Neural cell (in vitro differentiated cells): ENCODE data around the gene FLRT2. TPM values are rescaled to one million over a fixed set of nuclear protein-coding genes. Genes with fewer than 3 reads are reported as not detected.

Experiments
- H2AFZ ChIP-seq: fragments of 200-600, 300-800 bp; sonication (generic), shearing (Covaris generic); 2 replicates; pipeline ENCODE4 v1.6.0; 2014; ENCODE audit warnings: low read depth, mild to moderate bottlenecking, antibody characterized with exemption, low read length, moderate library complexity
- H3F3A ChIP-seq: fragments of 200-600 bp; shearing (Covaris generic); 2 replicates; pipeline ENCODE4 v1.6.1; 2016; ENCODE audit warnings: mild to moderate bottlenecking, moderate library complexity, mixed read lengths, antibody characterized with exemption, low read length; ENCODE audit not compliant: insufficient read depth, poor library complexity, severe bottlenecking
- H3K27ac ChIP-seq: fragments of 200-600, 300-800 bp; sonication (generic), shearing (Covaris generic); 2 replicates; pipeline ENCODE4 v1.5.1; 2014; ENCODE audit warnings: mild to moderate bottlenecking, low read length, moderate library complexity
- H3K27me3 ChIP-seq: fragments of 300-800, 200-600 bp; sonication (generic), shearing (Covaris generic); 2 replicates; pipeline ENCODE4 v1.6.0; 2014; ENCODE audit warnings: mild to moderate bottlenecking, low read depth, low read length, moderate library complexity; ENCODE audit not compliant: insufficient read depth
- H3K36me3 ChIP-seq: fragments of 300-800, 200-600 bp; sonication (generic), shearing (Covaris generic); 2 replicates; pipeline ENCODE4 v1.5.1; 2014; ENCODE audit warnings: mild to moderate bottlenecking, antibody characterized with exemption, low read length, moderate library complexity; ENCODE audit not compliant: insufficient read depth
- H3K4me2 ChIP-seq: fragments of 300-800, 200-600 bp; sonication (generic), shearing (Covaris generic); 2 replicates; pipeline ENCODE4 v1.6.0; 2014; ENCODE audit warnings: mild to moderate bottlenecking, low read length
- H3K4me3 ChIP-seq: fragments of 300-800, 200-600 bp; sonication (generic), shearing (Covaris generic); 2 replicates; pipeline ENCODE4 v1.5.1; 2014; ENCODE audit warnings: mild to moderate bottlenecking, low read length, moderate library complexity
- H3K79me2 ChIP-seq: fragments of 200-600 bp; shearing (Covaris generic); replicated peaks from 2 replicates; pipeline ENCODE4 v1.6.0; 2014; ENCODE audit warnings: mild to moderate bottlenecking, low read length, moderate library complexity; ENCODE audit not compliant: insufficient read depth
- H3K9ac ChIP-seq: fragments of 300-800, 200-600 bp; sonication (generic), shearing (Covaris generic); 2 replicates; pipeline ENCODE4 v1.6.1; 2016; ENCODE audit warnings: mild to moderate bottlenecking, low read length, mixed read lengths
- H3K9me2 ChIP-seq: fragments of 200-600 bp; shearing (Covaris generic); 2 replicates; pipeline ENCODE4 v1.6.1; 2016; ENCODE audit warnings: mild to moderate bottlenecking, low read length, mixed read lengths; ENCODE audit not compliant: insufficient read depth
- H3K9me3 ChIP-seq: fragments of 200-600, 300-800 bp; sonication (generic), shearing (Covaris generic); 2 replicates; pipeline ENCODE4 v1.6.1; 2016; ENCODE audit warnings: mild to moderate bottlenecking, mixed run types, low read length, moderate library complexity, mixed read lengths
- H4K20me1 ChIP-seq: fragments of 200-600 bp; shearing (Covaris generic); 2 replicates; pipeline ENCODE4 v1.6.1; 2016; ENCODE audit warnings: mild to moderate bottlenecking, mixed run types; ENCODE audit not compliant: insufficient read depth
- EP300 ChIP-seq: fragments of 450-650 bp; conservative IDR thresholded peaks from 2 replicates; pipeline ENCODE4 v1.6.1; 2014; ENCODE audit warnings: antibody characterized with exemption, mild to moderate bottlenecking, moderate library complexity; ENCODE audit not compliant: poor library complexity, severe bottlenecking
- EZH2 ChIP-seq: fragments of 200-600, 300-800 bp; shearing (Covaris generic), sonication (generic); IDR thresholded peaks from 2 replicates; pipeline ENCODE4 v1.6.1; 2014; ENCODE audit warnings: antibody characterized with exemption, low read length, borderline replicate concordance, mild to moderate bottlenecking; ENCODE audit not compliant: insufficient read depth, poor library complexity, severe bottlenecking
- MXI1 ChIP-seq: fragments of 450-650 bp; conservative IDR thresholded peaks from 2 replicates; pipeline ENCODE4 v1.6.1; 2014; ENCODE audit warnings: antibody characterized with exemption, mild to moderate bottlenecking; ENCODE audit not compliant: poor library complexity, severe bottlenecking
- POLR2AphosphoS5 ChIP-seq: IDR thresholded peaks from 2 replicates; pipeline ENCODE4 v1.6.1; 2012
- RAD21 ChIP-seq: fragments of 450-650 bp; conservative IDR thresholded peaks from 2 replicates; pipeline ENCODE4 v1.6.1; 2014; ENCODE audit warnings: antibody characterized with exemption, mild to moderate bottlenecking, moderate library complexity
- REST ChIP-seq: IDR thresholded peaks from 2 replicates; pipeline ENCODE4 v1.6.1; 2012; ENCODE audit warnings: borderline replicate concordance
- SMC3 ChIP-seq: fragments of 450-650 bp; conservative IDR thresholded peaks from 2 replicates; pipeline ENCODE4 v1.6.1; 2014; ENCODE audit warnings: antibody characterized with exemption, mild to moderate bottlenecking, moderate library complexity; ENCODE audit not compliant: poor library complexity
- TAF1 ChIP-seq: IDR thresholded peaks from 2 replicates; pipeline ENCODE4 v1.6.1; 2012; ENCODE audit warnings: low read depth
- polyA plus RNA-seq: library from polyadenylated mRNA; depleted of rRNA; stranded (reverse); fragments of >200 nt; gene quantifications from 2 replicates; pipeline ENCODE4 v1.2.3, GENCODE V29; 2014
- TF ChIP-seq, protein P1 (sequence below): fragments of 450-650 bp; IDR thresholded peaks from 2 replicates; pipeline ENCODE4 v1.5.1; 2014; ENCODE audit warnings: antibody characterized with exemption, mild to moderate bottlenecking, moderate library complexity; ENCODE audit not compliant: poor library complexity, severe bottlenecking

The FLRT2 gene
- polyA plus RNA-seq, 1 donor from 2014 or later = 5.1 TPM

DNA sequence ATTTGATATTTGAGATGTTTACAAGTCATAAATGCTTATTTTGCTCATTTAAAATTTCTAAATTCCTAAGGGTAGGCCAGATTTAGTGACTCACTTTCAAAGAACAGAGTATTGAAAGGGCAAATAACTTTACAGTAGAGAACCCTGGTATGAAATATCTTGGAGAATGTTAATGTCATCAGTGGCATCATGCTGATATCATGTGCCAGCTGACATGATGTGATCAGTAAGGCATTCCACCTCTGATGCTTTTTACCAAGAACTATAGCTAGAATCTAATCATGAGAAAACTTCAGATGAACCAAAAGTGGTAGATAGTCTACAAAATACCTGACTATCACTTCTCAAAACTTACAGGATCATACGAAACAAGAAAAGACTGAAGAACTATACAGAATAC lies 2.9 kb upstream of the FLRT2 start:
- TF ChIP-seq EP300 = no peak
- TF ChIP-seq REST = no peak
- TF ChIP-seq TAF1 = no peak
- TF ChIP-seq, protein P1, sequence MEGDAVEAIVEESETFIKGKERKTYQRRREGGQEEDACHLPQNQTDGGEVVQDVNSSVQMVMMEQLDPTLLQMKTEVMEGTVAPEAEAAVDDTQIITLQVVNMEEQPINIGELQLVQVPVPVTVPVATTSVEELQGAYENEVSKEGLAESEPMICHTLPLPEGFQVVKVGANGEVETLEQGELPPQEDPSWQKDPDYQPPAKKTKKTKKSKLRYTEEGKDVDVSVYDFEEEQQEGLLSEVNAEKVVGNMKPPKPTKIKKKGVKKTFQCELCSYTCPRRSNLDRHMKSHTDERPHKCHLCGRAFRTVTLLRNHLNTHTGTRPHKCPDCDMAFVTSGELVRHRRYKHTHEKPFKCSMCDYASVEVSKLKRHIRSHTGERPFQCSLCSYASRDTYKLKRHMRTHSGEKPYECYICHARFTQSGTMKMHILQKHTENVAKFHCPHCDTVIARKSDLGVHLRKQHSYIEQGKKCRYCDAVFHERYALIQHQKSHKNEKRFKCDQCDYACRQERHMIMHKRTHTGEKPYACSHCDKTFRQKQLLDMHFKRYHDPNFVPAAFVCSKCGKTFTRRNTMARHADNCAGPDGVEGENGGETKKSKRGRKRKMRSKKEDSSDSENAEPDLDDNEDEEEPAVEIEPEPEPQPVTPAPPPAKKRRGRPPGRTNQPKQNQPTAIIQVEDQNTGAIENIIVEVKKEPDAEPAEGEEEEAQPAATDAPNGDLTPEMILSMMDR = no peak
- no peak for TF ChIP-seq EZH2
- no peak for TF ChIP-seq POLR2AphosphoS5
- TF ChIP-seq SMC3 = no peak
- no peak for TF ChIP-seq MXI1
- TF ChIP-seq RAD21 = no peak

GRCh38 chr14:85527445-85528035 lies 2.4 kb upstream of the FLRT2 start:
- Histone ChIP-seq H3K4me3 (peak overlapping the region; percentile 85), H3K27me3 (peaks cover 33% of the 10 kb centered on the region), H3K9ac (no peak overlapping the region), H3K4me2 (no peak overlapping the region), H3K79me2 (no peaks in the 10 kb centered on the region), H3K9me2 (no peaks in the 10 kb centered on the region), H3K36me3 (no peaks in the 10 kb centered on the region), H2AFZ (no peak overlapping the region), H4K20me1 (no peaks in the 10 kb centered on the region), H3F3A (peaks cover 6% of the 10 kb centered on the region), H3K9me3 (no peaks in the 10 kb centered on the region), H3K27ac (no peak overlapping the region)
- TF ChIP-seq, protein P1 = no peak
- no peak for TF ChIP-seq POLR2AphosphoS5
- TF ChIP-seq SMC3 = no peak
- no peak for TF ChIP-seq MXI1
- no peak for TF ChIP-seq EZH2
- no peak for TF ChIP-seq EP300

More for the DNA sequence above, 2.9 kb upstream of the FLRT2 start:
- H4K20me1 ChIP-seq = no peaks in the 10 kb centered on the region
- peaks cover 3% of the 10 kb centered on the region for H3F3A ChIP-seq
- H3K79me2 ChIP-seq = no peaks in the 10 kb centered on the region
- H3K9me2 ChIP-seq = no peaks in the 10 kb centered on the region
- peaks cover 28% of the 10 kb centered on the region for H3K27me3 ChIP-seq
- H3K9ac ChIP-seq = no peak overlapping the region
- no peak overlapping the region for H3K27ac ChIP-seq
- H3K4me3 ChIP-seq = no peak overlapping the region
- no peaks in the 10 kb centered on the region for H3K9me3 ChIP-seq
- no peak overlapping the region for H3K4me2 ChIP-seq
- no peaks in the 10 kb centered on the region for H3K36me3 ChIP-seq
- H2AFZ ChIP-seq = no peak overlapping the region
